RWPE2 (cell line): Measurements from ENCODE around the gene SEMA3A.

Source experiments
- ATAC-seq: fragments of 200-7000 bp; cut with Tn5 transposase; 3 replicates; pipeline ENCODE4 v1.9.1; 2021; ENCODE audit warnings: low read depth
- DNase-seq: peaks from one replicate; pipeline ENCODE4 v3.0.0-alpha.2; 2020; ENCODE audit warnings: low spot score
- H3K27ac ChIP-seq: fragments of 450-650 bp; 2 replicates; pipeline ENCODE4 v1.5.1; 2017; ENCODE audit warnings: mild to moderate bottlenecking; ENCODE audit not compliant: poor library complexity, severe bottlenecking
- H3K27me3 ChIP-seq: fragments of 250-450 bp; sonication (Bioruptor Pico); 2 replicates; pipeline ENCODE4 v1.5.1; 2021; ENCODE audit warnings: mild to moderate bottlenecking, moderate library complexity; ENCODE audit not compliant: insufficient read depth, poor library complexity, severe bottlenecking
- H3K36me3 ChIP-seq: fragments of 250-450 bp; sonication (Bioruptor Pico); 2 replicates; pipeline ENCODE4 v1.5.1; 2020; ENCODE audit warnings: low read depth, mild to moderate bottlenecking, moderate library complexity
- H3K4me1 ChIP-seq: fragments of 250-450 bp; sonication (Bioruptor Pico); 2 replicates; pipeline ENCODE4 v1.5.1; 2021; ENCODE audit warnings: mild to moderate bottlenecking, moderate library complexity; ENCODE audit not compliant: insufficient read depth, poor library complexity, severe bottlenecking
- H3K4me3 ChIP-seq: fragments of 250-450 bp; sonication (Bioruptor Pico); 2 replicates; pipeline ENCODE4 v1.5.1; 2021; ENCODE audit warnings: mild to moderate bottlenecking, moderate library complexity; ENCODE audit not compliant: severe bottlenecking
- H3K9me3 ChIP-seq: fragments of 250-450 bp; sonication (Bioruptor Pico); 2 replicates; pipeline ENCODE4 v1.5.1; 2021; ENCODE audit warnings: mild to moderate bottlenecking, moderate library complexity; ENCODE audit not compliant: severe bottlenecking
- TF ChIP-seq, protein P1 (sequence below): fragments of 450-650 bp; IDR thresholded peaks from one replicate; pipeline ENCODE4 v1.5.1; 2017; ENCODE audit warnings: mild to moderate bottlenecking, moderate library complexity; ENCODE audit not compliant: poor library complexity, severe bottlenecking

The SEMA3A gene

DNA sequence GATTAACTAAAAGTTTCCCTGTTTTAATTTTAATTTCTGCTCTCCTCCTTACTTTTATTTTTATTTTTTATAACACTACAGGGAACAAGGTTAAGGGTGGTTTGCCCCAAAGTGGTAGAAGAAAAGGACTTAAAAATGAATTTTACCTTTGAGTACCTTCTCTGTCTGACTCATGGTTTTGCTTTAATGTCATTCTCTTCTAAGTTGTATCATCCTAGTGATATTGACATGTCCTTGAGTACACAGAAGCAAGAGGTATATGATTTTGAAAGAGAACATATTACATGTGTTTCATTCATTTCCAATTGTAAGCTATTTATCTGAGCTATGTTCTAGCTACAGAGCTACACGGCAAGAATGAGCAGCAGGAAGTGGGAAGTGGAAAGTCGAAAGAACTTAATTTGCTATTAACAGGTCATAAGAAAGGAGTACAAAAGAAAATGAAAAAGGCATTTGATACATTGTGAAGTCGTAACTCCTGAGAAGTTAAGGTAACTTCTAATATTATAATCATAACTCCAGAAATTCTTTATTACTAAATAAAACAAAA lies 112.5 kb downstream of the SEMA3A start:
- H3K27ac ChIP-seq: no peak overlapping the region
- no peaks in the 10 kb centered on the region for H3K27me3 ChIP-seq
- H3K4me1 ChIP-seq: peaks cover 20% of the 10 kb centered on the region
- H3K4me3 ChIP-seq: no peak overlapping the region
- H3K9me3 ChIP-seq: no peaks in the 10 kb centered on the region
- TF ChIP-seq, protein P1, sequence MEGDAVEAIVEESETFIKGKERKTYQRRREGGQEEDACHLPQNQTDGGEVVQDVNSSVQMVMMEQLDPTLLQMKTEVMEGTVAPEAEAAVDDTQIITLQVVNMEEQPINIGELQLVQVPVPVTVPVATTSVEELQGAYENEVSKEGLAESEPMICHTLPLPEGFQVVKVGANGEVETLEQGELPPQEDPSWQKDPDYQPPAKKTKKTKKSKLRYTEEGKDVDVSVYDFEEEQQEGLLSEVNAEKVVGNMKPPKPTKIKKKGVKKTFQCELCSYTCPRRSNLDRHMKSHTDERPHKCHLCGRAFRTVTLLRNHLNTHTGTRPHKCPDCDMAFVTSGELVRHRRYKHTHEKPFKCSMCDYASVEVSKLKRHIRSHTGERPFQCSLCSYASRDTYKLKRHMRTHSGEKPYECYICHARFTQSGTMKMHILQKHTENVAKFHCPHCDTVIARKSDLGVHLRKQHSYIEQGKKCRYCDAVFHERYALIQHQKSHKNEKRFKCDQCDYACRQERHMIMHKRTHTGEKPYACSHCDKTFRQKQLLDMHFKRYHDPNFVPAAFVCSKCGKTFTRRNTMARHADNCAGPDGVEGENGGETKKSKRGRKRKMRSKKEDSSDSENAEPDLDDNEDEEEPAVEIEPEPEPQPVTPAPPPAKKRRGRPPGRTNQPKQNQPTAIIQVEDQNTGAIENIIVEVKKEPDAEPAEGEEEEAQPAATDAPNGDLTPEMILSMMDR: no peak
- H3K36me3 ChIP-seq: no peaks in the 10 kb centered on the region
- no peak for DNase-seq
- no peak for ATAC-seq

DNA sequence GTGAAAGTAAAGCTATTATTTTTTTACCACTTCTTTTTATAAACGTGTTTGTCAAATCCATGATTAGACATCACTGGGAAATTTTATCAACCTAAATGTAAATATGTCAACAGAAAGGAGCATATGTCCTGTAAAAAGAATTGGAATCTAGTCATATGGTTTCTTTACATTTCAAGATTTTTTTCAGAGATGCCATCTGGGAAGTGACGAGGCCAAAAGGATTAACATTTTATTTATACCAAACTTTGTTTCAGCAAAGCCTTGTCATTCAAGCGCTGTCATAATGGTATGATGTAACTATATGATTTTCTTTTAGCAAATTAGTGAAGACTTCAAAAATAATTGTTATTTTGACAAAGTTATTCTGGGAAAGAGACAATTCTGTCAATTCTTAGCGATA lies 117.3 kb downstream of the SEMA3A start:
- Histone ChIP-seq H3K36me3 (no peaks in the 10 kb centered on the region), H3K4me3 (no peak overlapping the region), H3K27me3 (no peaks in the 10 kb centered on the region), H3K9me3 (no peaks in the 10 kb centered on the region), H3K27ac (no peak overlapping the region), H3K4me1 (peaks cover 5% of the 10 kb centered on the region)
- TF ChIP-seq, protein P1: no peak
- ATAC-seq (no peak), DNase-seq (no peak)

DNA sequence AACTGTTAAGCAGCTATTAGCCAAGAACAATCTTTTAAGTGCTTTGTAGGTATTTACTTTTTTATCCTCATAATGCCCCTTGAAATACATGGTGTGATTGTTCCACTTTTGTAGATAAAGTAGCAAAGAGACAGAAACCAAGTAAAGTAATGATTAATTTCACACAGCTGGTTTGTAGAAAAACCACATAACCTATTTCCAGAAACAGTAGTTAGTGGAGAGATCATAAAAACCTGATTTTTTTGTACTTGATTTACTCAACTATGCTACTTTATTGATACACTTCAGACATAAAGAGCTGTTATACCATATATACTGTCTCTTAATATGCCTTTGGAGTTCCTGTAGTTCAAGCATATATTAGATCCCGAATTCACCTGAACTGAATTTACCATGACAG lies 118.4 kb downstream of the SEMA3A start:
- DNase-seq: no peak
- no peak for ATAC-seq

DNA sequence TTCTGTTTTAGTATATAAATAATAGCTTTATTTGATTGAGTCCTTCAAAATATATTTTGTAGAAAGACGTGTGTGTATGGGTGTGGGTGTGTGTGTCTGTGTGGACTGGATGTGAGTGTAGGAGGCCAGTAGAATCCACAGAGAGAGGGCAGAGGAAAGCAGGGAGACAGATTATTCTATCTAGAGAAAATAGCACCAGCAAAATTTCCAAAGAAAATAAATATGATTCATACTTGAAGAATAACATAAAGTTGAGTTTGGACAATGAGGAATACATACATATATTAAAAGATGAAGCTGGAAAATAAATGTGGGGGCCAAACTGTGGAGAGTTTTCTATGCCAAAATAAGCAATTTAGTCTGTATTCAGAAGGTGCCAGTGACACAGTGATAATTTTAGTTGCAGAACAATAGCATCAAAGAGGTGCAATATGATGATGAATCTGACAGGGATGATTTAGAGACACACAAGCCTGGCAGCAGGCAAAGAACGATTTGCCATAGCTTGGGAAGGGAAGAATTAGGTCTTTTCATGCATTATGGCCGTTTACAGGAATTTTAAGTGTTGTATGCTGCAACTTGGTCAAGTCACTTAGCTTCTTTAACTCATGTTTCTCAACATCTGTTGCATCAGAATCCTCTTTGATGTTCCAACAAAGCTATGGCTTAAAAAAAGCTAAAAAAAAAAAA lies 121.3 kb downstream of the SEMA3A start:
- Histone ChIP-seq H3K36me3 (no peaks in the 10 kb centered on the region), H3K4me3 (no peak overlapping the region), H3K27me3 (no peaks in the 10 kb centered on the region), H3K4me1 (no peaks in the 10 kb centered on the region), H3K9me3 (no peaks in the 10 kb centered on the region), H3K27ac (no peak overlapping the region)
- DNase-seq (no peak), ATAC-seq (no peak)
- TF ChIP-seq, protein P1: no peak

More for the DNA sequence above, 118.4 kb downstream of the SEMA3A start:
- Histone ChIP-seq H3K36me3 (no peaks in the 10 kb centered on the region), H3K9me3 (no peaks in the 10 kb centered on the region), H3K27ac (no peak overlapping the region), H3K4me3 (no peak overlapping the region), H3K27me3 (no peaks in the 10 kb centered on the region), H3K4me1 (no peaks in the 10 kb centered on the region)
- TF ChIP-seq, protein P1: no peak

DNA sequence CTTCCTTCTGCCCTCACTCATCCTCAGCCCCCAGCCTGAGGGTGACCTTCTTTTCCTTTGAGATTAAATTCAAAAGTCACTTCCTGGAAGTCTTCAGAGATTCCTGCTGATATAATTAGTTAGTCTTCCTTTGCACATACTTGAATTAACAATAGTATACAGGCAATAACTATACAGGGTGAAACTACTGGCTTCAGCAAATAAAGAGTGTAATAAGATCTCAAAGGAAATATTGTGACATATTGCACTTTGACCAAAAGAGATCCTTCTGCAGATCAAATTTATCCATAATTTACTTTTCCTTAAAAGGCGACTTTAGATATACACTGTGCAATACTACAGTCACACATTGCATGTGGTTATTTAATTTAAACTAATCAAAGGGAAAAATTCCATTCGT lies 123.8 kb downstream of the SEMA3A start:
- TF ChIP-seq, protein P1: no peak
- no peak for ATAC-seq
- Histone ChIP-seq H3K36me3 (no peaks in the 10 kb centered on the region), H3K27me3 (no peaks in the 10 kb centered on the region), H3K4me3 (no peak overlapping the region), H3K27ac (no peak overlapping the region), H3K9me3 (no peaks in the 10 kb centered on the region), H3K4me1 (no peaks in the 10 kb centered on the region)
- no peak for DNase-seq
